A673 (cell line): Measurements from ENCODE around the gene SLC38A8.

Source experiments
- CTCF ChIP-seq: fragments of 300-800, 200-600 bp; sonication (generic); conservative IDR thresholded peaks from 2 replicates; pipeline ENCODE4 v1.5.1; 2017; ENCODE audit warnings: low read depth, mild to moderate bottlenecking, antibody characterized with exemption, low read length, moderate library complexity, mixed read lengths
- EZH2 ChIP-seq: fragments of 200-600 bp; sonication (generic); IDR thresholded peaks from 2 replicates; pipeline ENCODE4 v1.6.1; 2017; ENCODE audit warnings: borderline replicate concordance, low read depth, mild to moderate bottlenecking, mixed read lengths, antibody characterized with exemption, low read length; ENCODE audit not compliant: poor library complexity, severe bottlenecking

- TF ChIP-seq CTCF: no peak
- no peak for TF ChIP-seq EZH2
Observed at GRCh38 chr16:84085773-84086172, 43.2 kb upstream of the SLC38A8 start.
